Measurements from ENCODE around the gene IL10.
A peak's percentile ranks its signal among the peaks of the same experiment; 100 is the strongest.

Gene IL10

DNA sequence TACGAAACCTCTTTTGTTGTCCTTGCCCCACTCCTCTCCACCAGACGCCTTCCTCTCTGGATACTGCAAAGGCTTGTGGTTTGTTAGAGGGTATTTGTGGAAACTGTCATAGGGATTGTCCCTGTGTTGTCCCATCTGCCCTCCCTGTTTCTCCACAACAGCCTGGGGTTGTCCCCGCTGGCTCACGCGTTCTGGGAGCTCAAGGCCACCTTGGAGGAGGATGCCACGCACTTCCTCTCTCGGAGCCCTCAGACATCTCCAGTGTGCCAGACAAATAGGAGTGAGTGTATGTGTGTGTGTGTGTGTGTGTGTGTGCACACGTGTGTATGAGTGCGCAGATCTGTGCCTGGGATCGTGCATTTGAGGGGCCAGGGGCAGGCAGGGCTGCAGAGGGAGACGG lies 39.3 kb downstream of the IL10 start:
- no peak for DNase-seq

DNA sequence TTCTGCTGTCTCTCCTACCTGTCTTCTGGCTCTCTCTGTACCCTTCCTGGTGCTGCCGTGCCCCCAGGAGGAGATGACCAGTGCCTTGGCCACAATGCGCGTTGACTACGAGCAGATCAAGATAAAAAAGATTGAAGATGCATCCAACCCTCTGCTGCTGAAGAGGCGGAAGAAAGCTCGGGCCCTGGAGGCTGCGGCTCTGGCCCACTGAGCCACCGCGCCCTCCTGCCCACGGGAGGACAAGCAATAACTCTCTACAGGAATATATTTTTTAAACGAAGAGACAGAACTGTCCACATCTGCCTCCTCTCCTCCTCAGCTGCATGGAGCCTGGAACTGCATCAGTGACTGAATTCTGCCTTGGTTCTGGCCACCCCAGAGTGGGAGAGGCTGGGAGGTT lies 39.8 kb downstream of the IL10 start:
- no peak for DNase-seq

DNA sequence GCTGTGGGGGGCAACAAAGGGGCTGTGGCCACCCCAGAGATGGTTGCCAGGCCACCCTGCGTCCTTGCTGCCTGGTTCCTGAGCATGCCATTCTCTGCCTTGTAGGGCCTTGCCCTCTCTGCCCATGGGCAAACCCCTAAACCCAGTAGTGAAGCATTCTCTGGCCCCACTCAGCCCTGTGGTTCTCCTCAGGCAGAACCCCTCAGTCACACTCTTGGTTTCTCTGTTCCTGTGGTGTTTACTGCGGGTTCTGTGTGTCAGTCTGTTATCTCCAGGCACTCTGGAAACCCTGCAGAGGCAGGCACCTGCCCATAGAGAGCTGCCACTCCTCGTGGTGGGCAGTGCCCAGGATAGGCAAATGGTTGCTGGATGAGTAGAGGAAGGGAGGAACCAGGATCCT lies 42.8 kb downstream of the IL10 start:
- DNase-seq = no peak

DNA sequence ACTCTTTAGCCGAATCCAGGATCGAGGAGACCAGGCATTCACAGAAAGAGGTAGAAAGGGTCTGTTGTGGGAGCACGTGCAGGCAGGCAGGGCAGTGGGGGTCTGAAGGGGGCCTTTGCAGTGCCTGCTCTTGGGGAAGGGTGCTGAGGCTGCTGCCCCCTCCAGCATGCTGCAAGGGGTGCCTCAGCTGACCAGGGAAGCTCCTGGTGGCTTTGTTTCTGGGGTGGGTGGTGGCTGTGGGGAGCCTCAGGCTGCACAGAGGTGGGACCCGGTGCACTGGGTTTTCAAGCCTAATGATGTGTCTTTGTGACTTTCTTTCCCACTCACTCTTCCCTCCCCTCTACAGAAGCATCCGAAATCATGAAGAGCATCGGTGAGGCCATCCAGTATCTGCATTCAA lies 43.2 kb downstream of the IL10 start:
- no peak for DNase-seq

DNA sequence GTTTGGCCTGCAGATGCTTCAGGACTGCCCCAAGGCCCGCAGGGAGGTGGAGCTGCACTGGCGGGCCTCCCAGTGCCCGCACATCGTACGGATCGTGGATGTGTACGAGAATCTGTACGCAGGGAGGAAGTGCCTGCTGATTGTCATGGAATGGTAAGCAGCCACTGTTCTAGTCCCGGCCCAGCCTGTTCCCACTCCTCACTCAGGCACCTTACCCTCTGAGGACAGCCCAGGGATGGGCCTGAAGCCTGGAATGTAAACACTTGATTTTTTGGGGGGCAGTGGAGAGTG lies 43.7 kb downstream of the IL10 start:
- DNase-seq = no peak

DNA sequence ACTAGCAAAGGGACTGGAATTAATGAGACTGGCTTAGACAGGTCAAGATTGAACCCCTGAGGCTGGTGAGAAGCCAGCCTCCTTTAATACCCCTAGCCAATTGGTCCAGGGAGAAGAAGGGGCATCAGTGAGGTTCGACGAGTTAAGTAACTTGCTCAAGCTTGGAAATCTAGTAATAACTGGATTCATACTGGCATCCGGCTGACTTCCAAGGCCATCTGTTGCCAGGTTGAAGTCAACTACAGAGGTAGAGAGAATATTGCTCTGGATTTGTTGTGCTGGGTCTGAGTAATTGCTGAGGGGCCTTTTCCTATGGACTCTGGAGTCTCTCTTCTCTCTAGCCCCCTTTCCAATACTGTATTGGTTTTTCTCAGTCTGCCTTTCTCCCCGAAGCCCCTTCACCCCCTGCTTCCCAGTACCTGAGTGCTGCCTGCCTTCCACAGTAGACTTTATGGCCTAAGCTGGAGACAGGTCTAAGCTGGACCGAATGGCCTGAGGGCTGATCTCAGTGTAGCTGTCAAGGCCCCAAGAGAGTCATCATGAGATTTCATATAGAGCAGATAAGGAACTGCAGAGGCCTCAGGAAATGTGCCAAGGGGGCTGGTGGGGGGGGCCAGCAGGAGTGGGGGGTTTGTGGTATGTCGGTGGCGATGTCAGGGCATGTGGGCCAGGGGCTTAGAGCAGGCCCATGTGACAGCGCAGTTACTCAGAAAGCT lies 44.2 kb downstream of the IL10 start:
- no peak for DNase-seq

DNA sequence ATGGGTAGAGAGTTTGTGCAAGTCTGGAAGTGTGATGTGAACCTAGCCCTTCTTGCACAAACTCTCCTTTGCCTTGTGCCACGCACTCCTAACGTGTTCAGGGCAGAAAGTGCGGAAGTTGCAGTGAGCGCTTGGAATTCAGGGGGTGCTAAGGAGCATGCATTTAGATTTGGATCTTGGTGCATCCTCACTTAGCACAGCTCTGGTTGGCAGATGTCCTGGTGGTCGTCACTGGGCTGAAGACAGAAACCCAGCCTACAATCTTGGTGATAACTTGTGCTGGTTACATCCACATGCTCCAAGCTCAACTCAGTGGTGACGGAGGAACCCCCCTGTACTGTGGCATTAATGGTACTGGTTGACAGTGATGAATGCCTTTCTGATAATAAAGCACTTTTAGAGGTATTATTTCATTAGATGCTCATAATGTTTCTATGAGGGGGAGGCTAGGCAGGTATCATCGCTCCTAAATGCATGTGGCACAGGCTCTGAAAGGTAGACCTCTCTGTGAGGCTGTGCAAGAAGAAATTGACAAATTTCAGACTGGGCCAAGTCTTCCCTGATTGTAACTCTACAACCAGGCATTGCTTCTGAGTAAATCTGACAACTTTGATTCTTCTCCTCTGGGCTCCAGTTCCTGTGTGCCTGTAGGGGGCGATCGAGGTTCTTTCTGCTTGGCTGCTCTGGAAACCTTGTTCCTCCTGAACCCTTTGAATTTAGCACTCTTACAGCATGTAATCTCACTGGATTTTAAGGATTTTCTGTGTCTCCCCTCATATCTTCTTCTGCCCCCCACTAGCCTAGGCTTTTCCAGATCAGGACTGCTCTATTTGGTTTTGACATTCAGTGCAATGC lies 47.0 kb downstream of the IL10 start:
- peak; percentile 28 for DNase-seq

DNA sequence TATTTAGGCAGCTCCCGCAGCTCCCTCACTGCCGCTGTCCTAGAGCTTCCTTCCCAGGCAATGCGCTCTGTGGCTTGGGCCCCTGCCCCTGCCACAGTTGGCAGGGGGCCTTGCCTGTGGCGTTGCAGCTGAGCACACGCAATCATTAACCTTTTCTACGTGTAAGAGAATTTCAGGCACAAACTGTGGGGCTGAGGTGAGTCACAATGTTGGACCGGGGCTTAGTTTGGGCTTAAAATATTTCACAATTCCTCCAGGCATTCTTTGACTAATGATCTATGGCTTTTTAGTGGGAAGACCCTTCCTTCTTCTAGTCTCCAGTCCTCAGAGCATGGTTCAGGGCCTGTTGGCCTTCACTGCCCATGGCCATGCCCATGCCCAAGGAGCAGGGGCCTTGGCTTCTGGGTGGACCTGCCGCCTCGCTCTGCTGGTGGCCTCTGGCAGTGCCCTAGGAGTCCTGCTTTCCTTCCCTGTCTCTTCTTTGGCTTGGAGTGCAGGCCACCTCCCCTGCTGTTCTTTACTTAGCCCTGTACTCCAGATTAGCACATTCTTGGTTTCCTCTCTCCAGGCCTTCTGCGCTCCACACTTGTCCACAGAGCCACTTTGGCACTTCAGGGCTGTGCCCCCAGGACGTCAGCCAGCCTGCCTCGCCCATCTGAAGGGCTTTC lies 48.4 kb downstream of the IL10 start:
- DNase-seq = no peak

DNA sequence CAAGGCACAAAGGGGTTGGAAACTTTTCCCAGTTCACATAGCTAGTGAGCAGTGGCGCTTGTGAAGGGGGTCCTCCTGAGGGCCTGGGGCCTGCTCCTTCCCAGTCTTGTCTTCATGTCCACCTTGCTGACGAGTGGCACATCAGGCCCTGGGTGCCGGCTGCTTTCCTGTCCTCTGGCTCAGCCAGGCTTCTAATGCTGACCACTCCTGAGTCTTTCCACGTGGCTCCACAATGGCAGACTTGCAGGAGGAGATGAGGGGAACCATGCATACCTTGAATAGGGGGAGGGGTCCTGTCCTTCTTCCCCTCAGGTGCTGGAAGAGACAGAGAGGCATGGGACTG lies 48.9 kb downstream of the IL10 start:
- no peak for DNase-seq

DNA sequence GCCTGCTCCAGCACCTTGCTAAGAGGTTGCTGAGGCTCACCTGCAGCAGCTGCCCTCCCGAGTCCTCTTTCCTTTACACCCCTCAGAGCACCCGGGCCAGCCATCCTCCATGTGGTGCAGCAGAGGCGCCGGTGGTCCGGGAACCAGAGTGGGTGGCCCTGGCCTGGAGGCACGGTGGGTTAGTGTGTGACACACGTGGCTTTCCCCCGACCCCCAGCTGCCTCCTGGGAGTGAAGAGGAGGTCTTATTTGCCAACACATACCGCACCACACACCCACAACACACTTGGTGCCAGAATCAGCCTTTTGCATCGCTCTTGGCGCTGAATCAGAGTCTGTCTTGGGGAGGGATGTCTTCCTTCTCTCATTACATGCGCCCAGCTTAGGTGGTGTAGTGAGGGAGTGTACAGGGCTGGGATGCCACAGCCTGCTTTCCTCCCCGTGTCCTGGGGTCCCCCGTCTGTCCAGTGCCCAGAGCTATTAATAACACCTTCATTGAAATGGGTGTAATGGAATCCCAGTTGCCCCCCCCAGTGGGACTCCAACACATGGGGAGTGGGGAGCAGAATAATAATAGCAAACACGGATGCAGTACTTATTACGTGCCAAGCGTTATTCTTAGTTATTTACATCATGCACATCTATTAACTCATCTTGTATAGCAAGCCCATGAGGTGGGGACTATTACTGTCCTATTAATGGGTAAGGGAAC lies 49.4 kb downstream of the IL10 start:
- DNase-seq = no peak

DNA sequence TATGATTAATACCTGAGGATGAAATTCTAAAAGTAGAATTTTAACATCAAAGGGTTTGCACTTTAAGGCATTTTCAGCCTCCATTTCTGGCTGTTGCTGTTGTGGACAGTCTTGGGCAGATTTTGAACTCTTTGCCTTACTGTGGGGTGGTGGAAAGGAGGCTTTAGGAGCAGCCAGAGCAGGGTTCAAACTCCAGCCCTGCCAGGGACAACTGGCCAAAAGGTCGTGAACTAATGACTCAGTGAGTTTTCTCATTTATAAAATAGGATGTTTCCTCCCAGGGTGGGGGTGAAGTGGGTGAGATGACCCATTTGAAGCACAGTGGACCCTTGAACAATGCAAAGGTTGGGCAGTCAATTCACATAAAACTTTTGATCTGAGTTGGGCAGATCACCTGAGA lies 50.8 kb downstream of the IL10 start:
- no peak for DNase-seq

DNA sequence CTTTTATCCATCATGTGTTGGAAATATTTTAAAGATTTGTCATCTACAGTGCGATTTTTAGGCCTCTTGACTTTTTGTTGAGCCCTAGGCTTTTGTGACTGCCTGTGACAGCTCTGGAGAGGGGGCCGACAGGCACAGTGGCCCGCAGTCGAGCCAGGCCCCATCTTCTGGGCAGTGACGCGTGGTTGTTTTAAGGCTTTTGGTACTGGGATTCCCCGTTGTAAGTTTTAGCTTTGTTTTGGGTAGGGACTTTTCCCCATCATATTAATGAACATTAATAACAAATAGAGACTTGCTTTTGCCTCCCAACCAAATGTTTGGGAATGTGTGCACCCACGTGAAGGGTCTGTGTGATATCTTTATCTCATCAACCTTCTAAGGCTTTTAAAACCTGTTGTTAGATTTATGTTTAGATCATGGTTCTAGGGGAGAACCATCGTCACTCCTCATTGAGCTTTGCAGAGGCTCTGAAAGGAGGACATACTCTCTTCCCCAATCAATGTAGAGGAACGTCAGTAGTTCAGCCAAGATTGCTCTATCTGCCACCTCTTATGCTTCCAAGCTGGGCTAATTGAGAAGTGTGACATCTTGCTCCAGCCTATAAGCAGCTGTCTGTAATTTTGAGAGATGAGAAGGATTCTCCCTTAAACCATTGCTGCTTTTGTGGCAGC lies 53.0 kb downstream of the IL10 start:
- no peak for DNase-seq

DNA sequence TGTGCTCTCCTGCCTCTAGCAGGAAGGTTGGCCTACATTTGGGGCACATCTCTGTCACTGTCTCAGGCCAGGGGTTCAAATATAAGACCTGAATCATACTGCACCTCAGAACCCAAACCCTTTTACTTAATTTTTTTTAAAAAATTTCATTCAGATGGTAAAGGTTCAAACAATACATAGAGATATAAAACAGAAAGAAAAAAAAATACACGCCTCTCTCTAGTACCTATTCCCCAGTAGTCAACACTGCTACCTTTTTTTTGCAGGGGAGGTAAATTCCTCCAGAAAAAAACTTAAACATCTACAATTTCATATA lies 54.7 kb downstream of the IL10 start:
- DNase-seq = no peak

Measured in DMS 273 treated with DMSO at 0.1 percent for 48 hours (cell line).